ENCODE results near the gene KAZN. TPM values are rescaled to one million over a fixed set of nuclear protein-coding genes. Genes with fewer than 3 reads are reported as not detected.

Gene KAZN
- total RNA-seq, 2 donors from 2014 or later = 0.22 to 0.74 TPM

DNA sequence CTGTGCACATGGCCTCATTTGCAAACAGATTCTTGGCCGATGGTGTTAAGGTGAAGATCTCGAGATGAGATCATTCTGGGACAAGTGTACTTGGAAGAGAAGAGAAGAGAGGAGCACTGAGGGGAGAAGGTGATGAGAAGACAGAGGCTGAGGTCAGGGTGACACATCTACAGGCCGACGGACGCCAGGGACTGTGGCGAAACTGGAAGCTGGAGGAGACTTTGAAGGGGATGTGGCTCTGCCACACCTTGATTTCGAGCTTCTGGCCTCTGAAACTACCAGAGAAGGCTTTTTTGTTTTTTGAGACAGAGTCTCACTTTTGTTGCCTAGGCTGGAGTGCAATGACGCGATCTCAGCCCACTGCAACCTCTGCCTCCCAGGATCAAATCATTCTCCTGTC, 417.5 kb downstream of the KAZN start:
- Mint-ChIP-seq H3K27ac (no peak overlapping the region), H3K4me3 (no peak overlapping the region), H3K27me3 (peaks cover 3% of the 10 kb centered on the region), H3K4me1 (no peaks in the 10 kb centered on the region), H3K9me3 (no peaks in the 10 kb centered on the region), H3K36me3 (ENCODE audit: low read depth) (no peaks in the 10 kb centered on the region)
- ATAC-seq (replicated peaks) = no peak

DNA sequence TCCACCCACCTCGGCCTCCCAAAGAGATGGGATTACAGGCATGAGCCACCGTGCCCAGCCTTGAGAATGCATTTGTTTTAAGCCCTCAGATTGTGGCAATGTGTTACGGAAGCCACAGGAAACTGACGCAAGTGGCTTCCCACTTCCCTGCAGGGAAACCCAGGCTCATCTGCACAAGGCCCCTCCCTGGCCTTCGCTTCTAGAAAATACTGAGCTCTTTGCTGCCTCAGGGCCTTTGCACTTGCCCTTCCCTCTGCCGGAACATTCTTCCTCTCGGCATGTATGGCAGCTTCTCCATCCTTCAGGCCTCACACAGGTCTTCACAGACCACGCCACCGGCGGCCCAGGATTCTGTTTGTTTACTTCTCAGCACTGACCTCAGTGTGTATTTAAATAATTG, 418.0 kb downstream of the KAZN start:
- Mint-ChIP-seq H3K27ac (no peak overlapping the region), H3K27me3 (peaks cover 3% of the 10 kb centered on the region), H3K9me3 (no peaks in the 10 kb centered on the region), H3K4me3 (no peak overlapping the region), H3K36me3 (ENCODE audit: low read depth) (no peaks in the 10 kb centered on the region), H3K4me1 (no peaks in the 10 kb centered on the region)
- ATAC-seq (replicated peaks) = no peak

DNA sequence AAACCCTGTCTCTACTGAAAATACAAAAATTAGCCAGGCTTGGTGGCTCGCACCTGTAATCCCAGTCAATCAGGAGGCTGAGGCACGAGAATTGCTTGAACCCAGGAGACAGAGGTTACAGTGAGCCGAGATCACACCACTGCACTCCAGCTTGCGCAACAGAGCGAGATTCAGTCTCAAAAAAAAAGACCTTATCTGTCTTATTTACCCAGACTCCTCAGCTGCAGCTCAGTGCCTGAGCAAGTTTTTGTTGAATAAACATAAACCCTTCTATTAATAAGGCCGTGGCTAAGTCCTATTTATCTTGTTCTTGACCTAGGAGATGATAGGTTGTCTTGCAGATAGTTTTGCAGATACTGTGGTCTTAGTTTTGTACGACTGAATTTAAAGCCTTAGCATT, 418.6 kb downstream of the KAZN start:
- no peak for ATAC-seq (replicated peaks)
- H3K4me3 Mint-ChIP-seq = no peak overlapping the region
- H3K36me3 Mint-ChIP-seq (ENCODE audit: low read depth) = no peaks in the 10 kb centered on the region
- no peak overlapping the region for H3K27ac Mint-ChIP-seq
- H3K9me3 Mint-ChIP-seq = no peaks in the 10 kb centered on the region
- no peaks in the 10 kb centered on the region for H3K4me1 Mint-ChIP-seq
- H3K27me3 Mint-ChIP-seq = peaks cover 3% of the 10 kb centered on the region

DNA sequence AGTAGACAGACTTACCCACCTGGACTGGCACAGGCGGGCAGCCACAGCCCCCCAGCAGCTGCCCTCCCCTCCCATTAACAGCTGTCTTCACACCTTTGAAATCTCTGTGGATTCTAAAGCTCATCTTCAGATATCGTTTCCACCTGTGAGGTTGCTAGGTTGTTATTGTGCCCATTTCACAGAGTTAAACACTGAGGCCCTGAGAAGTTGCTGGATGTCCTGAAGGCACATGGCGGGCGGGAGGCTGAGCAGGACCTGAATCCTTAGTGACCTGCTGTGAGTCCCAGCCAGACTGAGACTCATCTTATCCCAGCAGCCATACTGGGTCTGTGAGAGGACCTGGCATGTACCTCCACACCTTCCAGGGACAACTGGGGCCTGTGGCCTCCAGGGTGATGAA, 420.3 kb downstream of the KAZN start:
- no peaks in the 10 kb centered on the region for H3K36me3 Mint-ChIP-seq (ENCODE audit: low read depth)
- H3K27me3 Mint-ChIP-seq = no peaks in the 10 kb centered on the region
- H3K4me3 Mint-ChIP-seq = no peak overlapping the region
- H3K27ac Mint-ChIP-seq = no peak overlapping the region
- H3K9me3 Mint-ChIP-seq = no peaks in the 10 kb centered on the region
- no peaks in the 10 kb centered on the region for H3K4me1 Mint-ChIP-seq
- no peak for ATAC-seq (replicated peaks)

- Mint-ChIP-seq H3K9me3 (no peaks in the 10 kb centered on the region), H3K27ac (no peak overlapping the region), H3K27me3 (no peaks in the 10 kb centered on the region), H3K36me3 (ENCODE audit: low read depth) (no peaks in the 10 kb centered on the region), H3K4me1 (no peaks in the 10 kb centered on the region), H3K4me3 (no peak overlapping the region)
- no peak for ATAC-seq (replicated peaks)
Measured at GRCh38 chr1:15020943-15021745, 422.7 kb downstream of the KAZN start.

DNA sequence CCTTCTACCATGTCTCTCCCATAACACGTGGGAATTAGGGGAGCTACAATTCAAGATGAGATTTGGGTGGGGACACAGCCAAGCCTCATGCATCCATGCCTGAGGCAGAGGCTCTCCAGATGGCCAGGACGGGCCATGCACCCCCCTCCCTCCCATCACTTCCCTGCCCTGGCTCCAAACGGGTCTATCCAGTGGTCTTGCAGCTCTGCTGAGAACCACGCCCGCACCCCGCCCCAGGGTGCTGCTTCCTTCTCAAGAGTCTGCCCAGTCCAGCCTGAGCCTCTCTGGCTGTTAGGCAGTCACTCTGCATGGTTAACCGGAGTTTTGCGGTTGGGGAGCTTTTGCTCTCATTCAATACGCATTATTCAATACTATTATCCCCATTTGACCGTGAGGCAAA, 423.6 kb downstream of the KAZN start:
- Mint-ChIP-seq H3K27me3 (no peaks in the 10 kb centered on the region), H3K4me3 (no peak overlapping the region), H3K9me3 (no peaks in the 10 kb centered on the region), H3K4me1 (no peaks in the 10 kb centered on the region), H3K27ac (no peak overlapping the region), H3K36me3 (ENCODE audit: low read depth) (no peaks in the 10 kb centered on the region)
- no peak for ATAC-seq (replicated peaks)

- no peak overlapping the region for H3K27ac Mint-ChIP-seq
Measured at GRCh38 chr1:15023205-15023604, 424.7 kb downstream of the KAZN start.

GRCh38 chr1:15023976-15024375, 425.5 kb downstream of the KAZN start:
- ATAC-seq (replicated peaks) = no peak
- H3K27ac Mint-ChIP-seq = no peak overlapping the region
- H3K4me1 Mint-ChIP-seq = no peaks in the 10 kb centered on the region
- no peaks in the 10 kb centered on the region for H3K9me3 Mint-ChIP-seq
- H3K36me3 Mint-ChIP-seq (ENCODE audit: low read depth) = no peaks in the 10 kb centered on the region
- H3K27me3 Mint-ChIP-seq = peaks cover 3% of the 10 kb centered on the region
- no peak overlapping the region for H3K4me3 Mint-ChIP-seq

More at GRCh38 chr1:15023205-15023604, 424.7 kb downstream of the KAZN start:
- H3K27me3 Mint-ChIP-seq = peaks cover under 1% of the 10 kb centered on the region
- no peak for ATAC-seq (replicated peaks)
- H3K9me3 Mint-ChIP-seq = no peaks in the 10 kb centered on the region
- no peaks in the 10 kb centered on the region for H3K36me3 Mint-ChIP-seq (ENCODE audit: low read depth)
- no peak overlapping the region for H3K4me3 Mint-ChIP-seq
- no peaks in the 10 kb centered on the region for H3K4me1 Mint-ChIP-seq

DNA sequence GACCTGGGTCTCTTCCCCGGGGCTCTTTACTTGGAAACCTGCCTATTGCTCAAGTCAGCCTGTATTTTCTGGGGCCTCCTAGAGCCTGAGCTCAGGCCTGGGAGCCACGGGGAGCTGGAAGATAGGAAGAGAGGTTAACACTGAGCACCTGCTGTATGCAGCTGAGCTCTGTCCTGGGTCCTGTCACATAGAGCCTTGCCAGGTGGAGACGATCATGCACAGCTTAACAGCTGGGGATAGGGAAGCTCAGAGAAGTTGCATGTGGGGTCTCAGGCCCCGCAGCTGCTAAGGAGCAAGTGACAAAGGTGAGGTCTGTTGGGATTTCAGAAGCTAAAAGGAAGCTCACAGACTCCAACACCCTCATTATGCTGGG, 427.6 kb downstream of the KAZN start:
- no peaks in the 10 kb centered on the region for H3K36me3 Mint-ChIP-seq (ENCODE audit: low read depth)
- no peaks in the 10 kb centered on the region for H3K4me1 Mint-ChIP-seq
- no peak overlapping the region for H3K4me3 Mint-ChIP-seq
- no peak overlapping the region for H3K27ac Mint-ChIP-seq
- H3K27me3 Mint-ChIP-seq = peaks cover 3% of the 10 kb centered on the region
- H3K9me3 Mint-ChIP-seq = no peaks in the 10 kb centered on the region
- ATAC-seq (replicated peaks) = no peak

GRCh38 chr1:15027515-15027986, 429.1 kb downstream of the KAZN start:
- no peak overlapping the region for H3K27ac Mint-ChIP-seq
- H3K4me1 Mint-ChIP-seq = no peaks in the 10 kb centered on the region
- no peak overlapping the region for H3K4me3 Mint-ChIP-seq
- H3K9me3 Mint-ChIP-seq = no peaks in the 10 kb centered on the region
- ATAC-seq (replicated peaks) = no peak
- H3K36me3 Mint-ChIP-seq (ENCODE audit: low read depth) = no peaks in the 10 kb centered on the region
- peaks cover 3% of the 10 kb centered on the region for H3K27me3 Mint-ChIP-seq

DNA sequence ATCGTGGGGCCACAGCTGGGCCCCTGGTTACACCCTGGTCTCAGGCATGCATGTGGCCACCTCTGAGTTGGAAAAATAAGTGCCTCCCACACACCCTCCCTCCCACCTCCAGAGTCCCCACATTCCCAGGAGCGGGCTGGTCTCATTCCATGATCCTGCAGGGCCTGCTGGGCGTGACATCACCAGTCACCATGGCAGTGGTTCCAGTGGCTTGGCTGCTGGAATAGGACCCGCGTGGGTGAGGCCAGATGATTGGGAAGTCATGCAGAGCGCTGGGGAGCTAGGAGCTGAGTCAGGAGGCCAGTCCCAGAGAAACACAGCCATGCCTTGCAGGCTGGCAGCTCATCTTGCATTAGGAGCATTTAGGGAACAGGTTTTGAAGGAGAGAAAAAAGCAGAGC, 429.6 kb downstream of the KAZN start:
- H3K9me3 Mint-ChIP-seq = no peaks in the 10 kb centered on the region
- ATAC-seq (replicated peaks) = no peak
- no peaks in the 10 kb centered on the region for H3K36me3 Mint-ChIP-seq (ENCODE audit: low read depth)
- H3K4me3 Mint-ChIP-seq = no peak overlapping the region
- no peak overlapping the region for H3K27ac Mint-ChIP-seq
- H3K4me1 Mint-ChIP-seq = no peaks in the 10 kb centered on the region
- peaks cover 3% of the 10 kb centered on the region for H3K27me3 Mint-ChIP-seq

- ATAC-seq (replicated peaks) = no peak
- Mint-ChIP-seq H3K27me3 (peaks cover 3% of the 10 kb centered on the region), H3K9me3 (no peaks in the 10 kb centered on the region), H3K4me1 (no peaks in the 10 kb centered on the region), H3K36me3 (ENCODE audit: low read depth) (no peaks in the 10 kb centered on the region), H3K4me3 (no peak overlapping the region), H3K27ac (no peak overlapping the region)
Measured at GRCh38 chr1:15028616-15029015, 430.1 kb downstream of the KAZN start.

DNA sequence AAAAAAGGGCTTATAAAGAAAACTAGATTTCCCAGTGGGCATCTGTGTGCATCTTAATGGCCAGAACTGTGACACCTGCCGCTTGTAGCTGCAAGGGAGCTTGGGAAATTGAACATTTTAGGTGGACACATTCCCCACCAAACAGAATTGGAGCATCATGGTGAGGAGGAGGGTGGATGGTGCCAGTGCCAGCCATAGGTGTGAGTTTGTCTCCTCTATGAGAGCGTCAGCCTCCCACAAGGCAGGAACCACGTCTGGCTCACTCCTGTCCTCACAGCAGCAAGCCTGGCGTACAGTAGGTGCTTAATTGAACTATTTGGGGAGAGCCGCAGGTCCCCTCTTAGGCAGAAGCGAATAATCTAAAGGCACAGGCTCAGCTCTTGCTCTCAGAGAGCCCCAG, 430.6 kb downstream of the KAZN start:
- Mint-ChIP-seq H3K27ac (no peak overlapping the region), H3K27me3 (peaks cover 3% of the 10 kb centered on the region), H3K4me3 (no peak overlapping the region), H3K9me3 (no peaks in the 10 kb centered on the region), H3K4me1 (no peaks in the 10 kb centered on the region), H3K36me3 (ENCODE audit: low read depth) (no peaks in the 10 kb centered on the region)
- no peak for ATAC-seq (replicated peaks)

DNA sequence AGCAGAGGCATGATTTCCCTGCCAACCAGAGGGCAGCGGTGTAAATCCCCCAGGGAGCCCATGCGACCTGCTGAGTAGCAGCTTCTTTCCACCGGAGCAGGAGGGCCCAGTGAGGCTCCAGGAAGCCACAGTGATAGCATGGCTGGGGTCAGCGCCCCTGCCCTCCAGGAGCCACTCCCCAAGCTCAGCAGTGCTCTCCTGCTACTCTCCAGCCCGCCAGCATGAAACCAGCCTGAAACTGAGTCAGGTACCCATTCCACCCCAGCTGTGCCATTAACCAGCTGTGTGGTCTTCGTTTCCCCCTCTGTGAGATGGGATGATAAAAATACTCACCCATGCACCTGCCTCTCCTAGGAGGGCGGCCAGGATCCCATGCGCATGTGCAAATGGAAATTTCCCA, 431.3 kb downstream of the KAZN start:
- Mint-ChIP-seq H3K36me3 (ENCODE audit: low read depth) (no peaks in the 10 kb centered on the region), H3K9me3 (no peaks in the 10 kb centered on the region), H3K4me1 (no peaks in the 10 kb centered on the region), H3K27ac (no peak overlapping the region), H3K27me3 (peaks cover 3% of the 10 kb centered on the region), H3K4me3 (no peak overlapping the region)
- no peak for ATAC-seq (replicated peaks)

DNA sequence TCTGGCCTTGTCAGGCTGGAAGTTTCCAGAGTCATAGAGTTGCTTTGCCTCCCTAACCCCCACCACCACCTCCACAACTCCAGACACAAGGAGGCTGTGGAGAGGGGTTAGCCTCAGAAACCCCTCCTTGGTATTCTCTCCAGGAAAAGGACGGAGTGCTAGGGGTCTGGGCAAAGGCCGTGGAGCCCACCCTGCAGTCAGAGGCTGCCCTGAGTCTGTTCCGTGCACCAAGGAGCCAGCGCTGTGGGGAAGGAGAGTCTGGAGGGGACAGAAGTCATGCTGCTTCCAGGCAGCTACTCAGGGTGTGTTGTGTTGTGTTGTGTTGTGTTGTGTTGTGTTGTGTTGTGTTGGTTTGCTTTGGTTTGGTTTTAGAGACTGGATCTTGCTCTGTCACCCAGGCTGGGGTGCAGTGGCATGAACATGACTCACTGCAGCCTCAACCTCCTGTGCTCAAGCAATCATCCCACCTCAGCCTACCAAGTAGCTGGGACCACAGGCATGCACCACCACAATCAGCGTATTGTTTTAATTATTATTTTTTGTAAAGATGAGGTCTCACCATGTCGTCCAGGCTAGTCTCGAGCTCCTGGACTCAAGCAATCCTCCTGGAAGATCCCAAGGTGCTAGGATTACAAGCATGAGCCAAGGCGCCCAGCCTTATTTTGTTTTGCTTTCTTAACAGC, 432.9 kb downstream of the KAZN start:
- peaks cover 3% of the 10 kb centered on the region for H3K27me3 Mint-ChIP-seq
- no peak overlapping the region for H3K27ac Mint-ChIP-seq
- H3K4me3 Mint-ChIP-seq = no peak overlapping the region
- no peak for ATAC-seq (replicated peaks)
- H3K4me1 Mint-ChIP-seq = no peaks in the 10 kb centered on the region
- H3K9me3 Mint-ChIP-seq = no peaks in the 10 kb centered on the region
- H3K36me3 Mint-ChIP-seq (ENCODE audit: low read depth) = no peaks in the 10 kb centered on the region
